HS-27A (cell line): ENCODE data around the gene ZC3H12C.
"Not testable (repeated sequence)": the region's sequence is repeated elsewhere in the genome, so short reads cannot be mapped to it uniquely, and the experiment has no call there.

Experiments
- DNase-seq: peaks from one replicate; pipeline ENCODE4 v3.0.0-alpha.2; 2012; ENCODE audit warnings: low read depth, missing footprints

ZC3H12C gene

GRCh38 chr11:110185121-110185591 lies 92.0 kb downstream of the ZC3H12C start:
- DNase-seq: no peak

- no peak for DNase-seq
Observed at GRCh38 chr11:110185599-110185998, 92.4 kb downstream of the ZC3H12C start.

- DNase-seq: no peak
Observed at GRCh38 chr11:110186456-110186855, 93.3 kb downstream of the ZC3H12C start.

GRCh38 chr11:110186867-110187266 lies 93.7 kb downstream of the ZC3H12C start:
- no peak for DNase-seq

GRCh38 chr11:110187731-110188130 lies 94.5 kb downstream of the ZC3H12C start:
- DNase-seq: no peak

GRCh38 chr11:110190885-110191284 lies 97.7 kb downstream of the ZC3H12C start:
- DNase-seq: no peak

GRCh38 chr11:110192604-110193282 lies 99.6 kb downstream of the ZC3H12C start:
- not testable (repeated sequence) for DNase-seq

- peak; percentile 54 for DNase-seq
Observed at GRCh38 chr11:110194211-110194766, 101.1 kb downstream of the ZC3H12C start.

- peak; percentile 50 for DNase-seq
Observed at GRCh38 chr11:110196241-110196754, 103.1 kb downstream of the ZC3H12C start.

GRCh38 chr11:110196884-110197420 lies 103.8 kb downstream of the ZC3H12C start:
- no peak for DNase-seq

GRCh38 chr11:110198031-110198729 lies 105.0 kb downstream of the ZC3H12C start:
- no peak for DNase-seq

- no peak for DNase-seq
Observed at GRCh38 chr11:110199184-110199981, 106.2 kb downstream of the ZC3H12C start.

- DNase-seq: no peak
Observed at GRCh38 chr11:110200241-110200640, 107.0 kb downstream of the ZC3H12C start.

GRCh38 chr11:110200836-110201235 lies 107.6 kb downstream of the ZC3H12C start:
- DNase-seq: no peak

GRCh38 chr11:110207123-110207522 lies 113.9 kb downstream of the ZC3H12C start:
- no peak for DNase-seq

GRCh38 chr11:110208678-110209312 lies 115.6 kb downstream of the ZC3H12C start:
- not testable (repeated sequence) for DNase-seq

GRCh38 chr11:110209313-110209694 lies 116.1 kb downstream of the ZC3H12C start:
- DNase-seq: not testable (repeated sequence)

- no peak for DNase-seq
Observed at GRCh38 chr11:110217223-110217877, 124.2 kb downstream of the ZC3H12C start.

- DNase-seq: no peak
Observed at GRCh38 chr11:110217936-110218335, 124.7 kb downstream of the ZC3H12C start.

- no peak for DNase-seq
Observed at GRCh38 chr11:110219006-110219785, 126.0 kb downstream of the ZC3H12C start.
